SK-N-SH treated with all-trans-retinoic acid at 6 μM for 48 hours (cell line): ENCODE data around the gene ANKRD42.

ENCODE experiments used
- CREB5 ChIP-seq: fragments of 250-450 bp; sonication (Bioruptor Pico); IDR thresholded peaks from 2 replicates; pipeline ENCODE4 v1.5.1; 2020; ENCODE audit warnings: low read depth, mild to moderate bottlenecking, moderate library complexity
- OSR1 ChIP-seq: fragments of 250-450 bp; sonication (Bioruptor Pico); IDR thresholded peaks from 2 replicates; pipeline ENCODE4 v1.8.0; 2022; ENCODE audit warnings: moderate library complexity, mild to moderate bottlenecking, inconsistent platforms
- POU6F1 ChIP-seq: fragments of 250-450 bp; sonication (Bioruptor Pico); IDR thresholded peaks from 2 replicates; pipeline ENCODE4 v1.8.0; 2021; ENCODE audit warnings: low read depth, mild to moderate bottlenecking, moderate library complexity, borderline replicate concordance
- PPARA ChIP-seq: fragments of 250-450 bp; sonication (Bioruptor Pico); IDR thresholded peaks from 2 replicates; pipeline ENCODE4 v1.5.0; 2020; ENCODE audit warnings: mild to moderate bottlenecking, borderline replicate concordance
- RARB ChIP-seq: fragments of 250-450 bp; sonication (Bioruptor Pico); IDR thresholded peaks from 2 replicates; pipeline ENCODE4 v1.8.0; 2021; ENCODE audit warnings: mild to moderate bottlenecking, moderate library complexity
- SNAI2 ChIP-seq: fragments of 250-450 bp; sonication (Bioruptor Pico); IDR thresholded peaks from 2 replicates; pipeline ENCODE4 v1.5.0; 2020; ENCODE audit warnings: mild to moderate bottlenecking, moderate library complexity
- TOX ChIP-seq: fragments of 250-450 bp; sonication (Bioruptor Pico); IDR thresholded peaks from 2 replicates; pipeline ENCODE4 v1.8.0; 2021; ENCODE audit warnings: mild to moderate bottlenecking, moderate library complexity, borderline replicate concordance
- ZNF8 ChIP-seq: fragments of 450-650 bp; formaldehyde crosslinking; IDR thresholded peaks from 2 replicates; pipeline ENCODE4 v1.5.0; 2020; ENCODE audit warnings: mild to moderate bottlenecking, moderate library complexity

GRCh38 chr11:83238111-83238510, 44.6 kb downstream of the ANKRD42 start:
- TF ChIP-seq OSR1 (CRISPR knock-in tag), result no peak
- TF ChIP-seq ZNF8 (CRISPR knock-in tag), result peak; percentile 48; the same call in 1 of the 2 replicates
- no peak for TF ChIP-seq TOX (CRISPR knock-in tag)
- no peak for TF ChIP-seq RARB (CRISPR knock-in tag)
- TF ChIP-seq PPARA (CRISPR knock-in tag), result no peak
- no peak for TF ChIP-seq POU6F1 (CRISPR knock-in tag)
- no peak for TF ChIP-seq CREB5
- TF ChIP-seq SNAI2, result no peak
